CD4-positive, alpha-beta T cell treated with Interleukin-1 beta for 1 hour (primary cell): ENCODE measurements around the gene CD34.
A peak's percentile ranks its signal among the peaks of the same experiment; 100 is the strongest.
"Not testable (repeated sequence)": the region's sequence is repeated elsewhere in the genome, so short reads cannot be mapped to it uniquely, and the experiment has no call there.

ENCODE experiments used
- DNase-seq, 2 donors: peaks; one replicate each; pipeline ENCODE4 v3.0.0-alpha.2; 2020 to 2022

The CD34 gene

DNA sequence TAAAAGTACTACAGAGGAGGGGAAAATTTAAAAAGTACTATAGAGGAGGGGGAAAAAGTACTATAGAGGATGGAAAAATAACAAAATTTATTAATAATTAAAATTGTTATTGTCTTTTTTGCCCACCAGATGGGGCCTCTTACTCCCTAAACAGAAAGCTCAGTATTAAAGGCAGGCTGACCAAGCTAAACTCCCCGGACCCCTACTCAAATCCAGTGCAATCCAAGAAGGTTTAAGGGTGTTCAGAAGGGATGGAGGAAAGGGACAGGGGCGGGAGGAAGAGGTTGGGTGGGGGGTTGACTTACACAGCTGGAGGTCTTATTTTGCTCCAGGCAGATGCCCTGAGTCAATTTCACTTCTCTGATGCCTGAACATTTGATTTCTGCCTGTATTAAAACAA is 13.7 kb downstream of the CD34 start:
- no peak for DNase-seq

GRCh38 chr1:207896547-207896946 is 14.4 kb downstream of the CD34 start:
- DNase-seq: no peak

DNA sequence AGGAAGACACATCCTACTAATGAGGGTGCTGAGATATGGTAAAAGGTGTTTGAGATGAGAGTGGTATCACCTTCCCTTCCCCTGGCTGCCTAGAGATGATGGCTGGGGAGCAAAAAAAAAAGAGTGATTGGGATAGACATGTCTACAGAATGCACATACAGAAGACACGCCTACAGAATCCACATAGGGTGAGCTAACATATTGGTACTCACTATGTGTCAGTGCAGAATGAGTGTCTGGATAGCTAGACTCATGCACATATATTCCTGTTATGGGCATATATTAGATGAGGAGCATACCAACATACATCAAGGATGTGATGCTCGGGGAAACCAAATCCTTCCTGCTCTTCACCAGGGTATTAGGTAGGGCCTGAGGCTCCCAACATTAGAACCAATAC is 16.2 kb downstream of the CD34 start:
- no peak for DNase-seq

DNA sequence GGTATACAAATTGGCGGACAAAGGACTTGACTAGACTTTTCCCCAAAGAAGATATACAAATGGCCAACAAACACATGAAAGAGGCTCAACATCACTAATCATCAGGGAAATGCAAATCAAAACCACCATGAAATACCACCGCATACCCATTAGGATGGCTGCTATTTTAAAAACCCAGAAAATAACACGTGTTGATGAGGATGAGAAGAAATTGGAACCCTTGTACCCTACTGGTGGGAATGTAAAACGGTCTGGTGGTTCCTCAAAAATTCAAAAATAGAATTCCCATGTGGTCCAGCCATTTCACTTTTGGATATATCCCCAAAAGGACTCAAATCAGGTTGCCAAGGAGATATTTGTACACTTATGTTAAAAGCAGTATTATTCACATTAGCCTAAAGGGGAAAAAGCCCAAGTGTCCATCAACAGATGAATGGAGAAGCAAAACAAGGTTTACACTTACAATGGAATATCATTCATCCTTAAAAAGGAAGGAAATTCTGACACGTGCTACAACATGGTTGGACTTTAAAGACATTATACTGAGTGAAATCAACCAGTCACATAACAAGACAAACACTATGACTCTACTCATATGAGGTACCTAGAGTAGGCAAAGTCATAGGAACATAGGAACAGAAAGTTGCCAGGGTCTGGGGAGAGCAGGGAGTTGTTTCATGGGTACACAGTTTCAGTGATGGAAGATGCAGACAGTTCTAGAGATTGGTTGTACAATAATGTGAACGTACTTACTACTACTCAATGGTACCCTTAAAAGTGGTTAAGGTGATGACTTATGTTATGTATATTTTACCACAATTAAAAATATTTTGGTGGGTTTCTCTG is 17.0 kb downstream of the CD34 start:
- no peak for DNase-seq

DNA sequence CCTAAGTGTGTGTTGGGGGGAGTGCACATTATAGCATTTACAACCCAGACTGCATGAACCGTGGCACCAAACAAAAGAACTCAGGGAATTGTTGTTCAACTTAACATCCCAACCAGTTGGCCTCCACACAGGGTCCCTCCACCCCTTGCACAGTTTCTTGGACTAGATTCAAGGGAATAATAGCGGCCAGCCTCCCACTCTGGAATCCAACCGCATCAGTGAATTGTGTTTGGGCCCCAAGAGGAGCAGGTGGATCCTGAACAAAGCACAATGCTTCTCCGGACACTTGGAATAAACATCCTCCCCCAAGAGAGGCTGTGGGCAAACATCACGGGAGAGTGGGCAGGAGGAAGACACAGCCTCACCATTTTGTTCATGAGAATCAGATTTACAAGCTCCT is 18.2 kb downstream of the CD34 start:
- no peak for DNase-seq

DNA sequence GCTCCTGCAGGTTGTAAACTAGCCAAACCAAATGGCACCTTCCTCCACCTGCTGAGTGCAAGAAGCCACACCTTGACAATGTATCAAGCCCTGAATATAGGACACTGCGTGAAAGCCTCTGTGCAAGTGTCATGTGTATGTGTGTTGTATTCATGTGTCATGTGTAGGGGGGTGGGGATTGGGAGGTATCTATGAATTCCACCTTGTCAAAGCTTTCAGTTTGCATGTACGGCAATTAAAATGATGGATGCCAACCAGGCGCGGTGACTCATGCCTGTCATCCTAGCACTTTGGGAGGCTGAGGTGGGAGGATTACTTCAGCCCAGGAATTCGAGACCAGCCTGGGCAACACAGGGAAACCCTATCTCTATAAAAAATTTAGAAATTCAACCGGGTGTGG is 19.8 kb downstream of the CD34 start:
- DNase-seq: no peak

DNA sequence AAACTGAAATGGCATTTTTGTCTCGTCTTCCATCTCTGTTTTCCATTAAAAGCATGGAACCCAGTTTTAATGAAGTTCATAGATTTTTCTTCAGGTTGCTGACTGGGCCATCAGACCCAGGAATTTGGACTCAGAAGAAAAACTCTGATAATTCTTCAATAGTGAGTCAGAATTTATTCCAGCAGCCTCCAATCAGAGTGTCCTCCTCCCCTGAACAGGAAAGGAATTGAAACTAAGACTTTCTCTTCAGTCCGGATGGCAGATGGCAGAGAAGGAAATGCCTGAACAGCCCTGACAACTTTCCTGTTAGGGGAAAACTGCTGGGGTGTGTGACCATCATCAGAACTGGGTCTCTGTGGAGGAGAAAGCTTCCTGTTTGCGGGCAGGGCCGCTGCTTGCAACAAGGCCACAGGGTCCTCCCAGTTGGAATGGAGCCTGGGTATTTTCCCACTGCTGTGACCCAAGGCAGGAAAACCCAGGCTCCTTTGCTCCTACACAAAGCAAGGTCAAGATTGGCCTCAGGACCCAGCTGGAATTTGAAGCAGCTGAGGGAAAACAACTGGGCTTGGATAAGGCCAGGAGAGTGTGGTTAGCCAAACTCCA is 20.7 kb downstream of the CD34 start:
- no peak for DNase-seq

DNA sequence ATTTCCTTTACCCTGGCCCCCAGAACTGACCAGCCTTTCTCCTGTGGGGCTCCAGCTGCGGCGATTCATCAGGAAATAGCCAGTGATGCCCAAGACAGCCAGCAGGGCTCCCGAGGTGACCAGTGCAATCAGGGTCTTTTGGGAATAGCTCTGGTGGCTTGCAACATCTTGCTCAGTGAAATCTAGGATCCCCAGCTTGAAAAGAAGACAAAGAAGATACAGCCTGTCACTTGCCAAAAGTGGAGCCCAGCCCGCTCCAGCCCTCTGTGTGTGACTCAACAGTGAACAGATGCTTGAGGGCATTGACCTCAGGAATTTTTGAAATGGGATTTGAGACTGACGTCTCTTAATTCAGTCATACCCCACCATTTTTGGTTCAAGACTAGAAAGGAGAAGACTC is 22.3 kb downstream of the CD34 start:
- no peak for DNase-seq

GRCh38 chr1:207887542-207888201 is 23.3 kb downstream of the CD34 start:
- DNase-seq: no peak

DNA sequence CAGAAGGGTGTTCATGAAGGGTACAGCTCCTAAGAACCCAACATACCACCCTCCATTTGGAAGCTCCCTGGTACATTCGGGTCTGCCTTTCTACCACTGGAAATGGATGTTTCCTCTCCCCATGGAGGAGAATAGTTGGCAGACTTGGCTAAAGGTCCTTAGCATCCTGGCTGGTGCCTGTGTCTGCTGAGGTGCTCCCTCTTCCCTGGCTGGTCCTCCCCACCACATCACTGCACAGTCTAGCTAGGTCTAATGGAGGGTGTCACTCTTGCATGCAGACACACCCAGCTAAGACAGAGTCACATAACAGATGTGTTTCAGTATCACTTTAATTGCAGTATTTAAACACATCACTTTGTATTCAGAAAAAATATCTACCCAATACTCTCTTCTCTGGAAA is 24.7 kb downstream of the CD34 start:
- no peak for DNase-seq

DNA sequence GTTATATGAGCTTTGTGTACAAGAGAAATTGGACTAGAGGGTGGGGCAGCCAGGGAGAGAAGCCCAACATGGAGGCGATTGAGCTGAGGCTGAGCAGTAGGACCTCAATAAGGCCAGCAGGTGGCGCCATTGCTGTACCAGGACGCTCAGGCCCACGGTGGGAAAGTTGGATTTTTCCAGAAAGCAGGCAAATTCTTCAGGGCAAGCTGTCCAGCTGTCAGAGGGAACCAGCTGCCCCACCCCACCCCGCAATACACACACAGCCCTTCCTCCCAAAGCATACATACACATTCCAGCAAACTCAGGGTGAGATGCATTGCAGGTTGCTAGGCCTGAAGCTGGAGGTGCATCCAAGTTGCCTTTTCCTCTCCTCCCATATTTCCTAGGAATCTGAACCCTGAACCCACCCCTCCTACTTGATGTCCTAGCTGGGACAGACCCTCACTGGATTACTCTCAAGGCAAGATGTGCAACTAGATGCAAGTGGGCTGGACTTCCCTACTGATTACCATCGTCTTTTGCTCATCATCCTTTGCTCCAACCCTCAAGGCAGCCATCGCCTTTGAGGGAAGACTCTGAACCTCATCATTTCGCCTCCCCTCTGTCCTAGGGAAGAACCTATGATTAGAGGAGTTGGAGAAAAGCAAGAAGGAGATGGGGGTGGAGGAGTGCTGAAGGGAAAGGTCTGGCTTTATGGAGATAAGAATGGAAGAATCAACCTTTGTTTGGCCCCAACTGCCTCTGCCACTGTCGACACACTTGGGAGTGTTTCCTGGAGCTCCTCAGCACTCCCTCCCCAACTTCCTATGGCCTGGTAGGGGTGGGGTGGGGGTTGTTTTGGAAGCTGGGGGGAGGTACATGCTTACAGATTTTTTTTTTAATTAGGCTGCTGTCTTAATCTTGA is 25.5 kb downstream of the CD34 start:
- peak; percentile 74 for DNase-seq

- no peak for DNase-seq
Observed at GRCh38 chr1:207884266-207885029, 26.5 kb downstream of the CD34 start.

GRCh38 chr1:207883660-207884250 is 27.2 kb downstream of the CD34 start:
- no peak for DNase-seq

- DNase-seq: peak in 1 of 2 donors; percentile 39
Observed at GRCh38 chr1:207883104-207883651, 27.7 kb downstream of the CD34 start.

DNA sequence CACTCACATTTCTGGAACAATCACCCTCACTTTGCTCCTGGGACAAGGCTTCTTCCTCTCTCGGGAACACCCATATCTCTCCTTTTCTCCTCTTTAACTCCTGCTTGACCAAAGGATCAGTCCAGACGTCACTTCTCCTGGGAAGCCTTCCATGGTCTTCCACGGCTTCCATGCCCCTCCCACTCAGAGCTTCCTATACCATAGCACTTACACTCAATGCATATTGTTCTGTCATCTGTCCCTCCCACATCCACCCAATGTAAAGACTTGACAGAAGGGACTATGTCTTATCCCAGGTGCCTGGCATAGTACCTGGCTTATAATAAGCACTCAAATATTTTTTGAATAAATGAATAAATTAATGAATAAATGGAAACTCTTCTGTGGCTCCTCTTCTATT is 28.2 kb downstream of the CD34 start:
- no peak for DNase-seq

GRCh38 chr1:207878939-207879338 is 32.0 kb downstream of the CD34 start:
- DNase-seq: no peak

DNA sequence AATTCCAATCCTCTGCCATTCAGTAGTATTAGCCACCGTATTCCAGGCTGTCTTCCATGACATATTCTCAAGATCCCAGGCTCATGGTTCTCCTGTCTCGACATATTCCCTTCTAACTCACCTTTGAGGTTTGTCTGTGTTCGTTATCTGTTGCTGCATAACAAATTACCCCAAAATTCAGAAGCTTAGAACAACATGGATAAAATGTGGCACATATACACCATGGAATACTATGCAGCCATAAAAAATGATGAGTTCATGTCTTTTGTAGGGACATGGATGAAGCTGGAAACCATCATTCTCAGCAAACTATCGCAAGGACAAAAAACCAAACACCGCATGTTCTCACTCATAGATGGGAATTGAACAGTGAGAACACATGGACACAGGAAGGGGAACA is 33.0 kb downstream of the CD34 start:
- not testable (repeated sequence) for DNase-seq

DNA sequence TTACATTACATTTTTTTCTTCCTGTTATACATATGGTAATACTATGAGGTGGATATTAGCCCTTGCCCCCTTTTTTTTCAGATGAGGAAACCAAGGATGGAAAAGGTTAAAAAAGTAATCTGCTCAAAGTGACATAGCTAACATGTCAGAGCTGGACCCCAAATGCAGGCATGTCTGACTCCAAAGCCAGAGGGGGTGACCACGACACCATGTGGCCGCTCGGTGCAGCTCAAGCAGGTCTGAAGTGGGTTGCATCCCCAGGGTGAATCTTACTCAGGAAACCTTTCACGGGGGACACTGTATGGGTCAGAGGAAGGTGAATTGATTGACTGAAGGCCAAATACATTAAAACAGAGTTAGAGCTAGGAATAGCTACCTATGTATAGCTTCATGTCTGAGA is 34.8 kb downstream of the CD34 start:
- no peak for DNase-seq

GRCh38 chr1:207875532-207875931 is 35.4 kb downstream of the CD34 start:
- DNase-seq: no peak

DNA sequence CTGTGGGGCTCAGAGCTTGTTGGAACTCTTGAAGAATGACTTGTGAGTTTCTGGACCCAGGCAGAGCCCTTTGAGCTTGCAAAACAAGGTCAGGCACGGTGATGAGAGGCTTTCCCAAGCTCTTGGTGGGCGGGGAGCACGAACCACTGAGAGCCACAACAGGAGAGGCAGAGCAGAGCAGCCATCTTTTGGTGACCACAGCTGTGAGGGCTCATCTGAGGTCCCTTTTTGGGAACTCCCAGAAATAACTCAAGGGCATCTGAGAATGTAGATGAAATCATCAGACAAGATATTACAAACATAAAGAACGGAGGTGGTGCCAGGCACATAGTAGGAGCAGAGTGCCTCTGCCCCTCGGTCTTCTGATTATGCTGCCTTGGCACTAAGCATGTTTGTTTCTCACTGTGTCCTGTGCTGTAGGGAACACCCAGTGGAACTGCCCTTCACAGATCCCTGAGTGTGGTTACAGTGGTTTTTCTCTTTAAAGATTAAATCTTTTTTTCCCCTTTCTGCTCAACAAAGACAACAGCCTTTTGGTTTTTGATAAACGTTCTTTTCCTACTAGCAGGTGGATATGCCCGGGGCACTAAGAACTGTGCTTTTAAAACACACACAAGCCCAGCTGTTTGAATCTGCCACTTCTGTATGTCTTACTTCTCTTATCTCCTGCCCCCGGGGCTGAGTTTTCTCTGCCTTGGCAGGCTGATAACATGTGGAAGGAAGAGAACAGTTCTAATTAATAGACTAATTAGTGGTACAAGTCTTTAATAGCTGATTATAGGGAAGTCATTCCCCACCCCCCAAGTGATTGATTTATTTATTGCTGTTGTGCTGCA is 37.7 kb downstream of the CD34 start:
- DNase-seq: peak; percentile 43 to 49

DNA sequence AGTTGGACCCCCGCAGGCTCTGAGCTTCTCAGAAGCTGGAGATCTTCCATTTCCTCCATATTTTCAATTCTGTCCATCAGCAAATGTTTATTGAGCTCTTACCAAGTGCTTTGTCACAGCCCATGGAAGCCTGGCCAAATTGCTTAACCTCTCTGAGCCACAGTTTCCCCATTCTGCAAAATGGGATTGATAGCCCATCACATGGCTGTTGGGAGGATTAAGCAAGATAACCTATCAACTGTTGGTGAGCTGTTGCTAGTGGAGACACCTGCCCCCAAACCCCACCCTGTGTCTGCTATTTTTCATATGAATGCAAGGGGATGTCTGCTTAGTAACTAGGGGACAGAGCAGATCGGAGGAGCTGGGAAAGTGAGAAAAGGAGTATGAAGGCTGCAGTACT is 38.3 kb downstream of the CD34 start:
- DNase-seq: no peak
